GM12892 (cell line): ENCODE results near the gene KLHL5.

Experiments used
- POLR2A ChIP-seq: IDR thresholded peaks from 2 replicates; pipeline ENCODE4 v1.6.1; 2011; ENCODE audit warnings: low read depth, low read length, control low read depth
- POLR2AphosphoS5 ChIP-seq: IDR thresholded peaks from 2 replicates; pipeline ENCODE4 v1.6.1; 2011; ENCODE audit warnings: low read depth, low read length, control low read depth
- TAF1 ChIP-seq: IDR thresholded peaks from 2 replicates; pipeline ENCODE4 v1.6.1; 2011; ENCODE audit warnings: low read depth, mild to moderate bottlenecking, control low read depth, low read length, borderline replicate concordance

GRCh38 chr4:39061457-39061856 is 575 bp upstream of the KLHL5 start:
- TF ChIP-seq POLR2AphosphoS5 (no peak), POLR2A (no peak), TAF1 (no peak)
